ENCODE data around the gene DHRSX. TPM values are rescaled to one million over a fixed set of nuclear protein-coding genes. Genes with fewer than 3 reads are reported as not detected.

Gene DHRSX
- total RNA-seq, 2 donors from 2014 or later, result 36.5 to 45.4 TPM

GRCh38 chrX:2389324-2389723 lies 111.5 kb downstream of the DHRSX start:
- Histone ChIP-seq H3K4me1 (ENCODE audit: control insufficient read depth, insufficient read depth, low read length) (no peaks in the 10 kb centered on the region), H3K36me3 (ENCODE audit: control insufficient read depth, insufficient read depth, low read length) (peaks cover 27% of the 10 kb centered on the region), H3K9ac (ENCODE audit: extremely low read depth, low read length, poor library complexity, severe bottlenecking) (no peak overlapping the region), H3K9me3 (ENCODE audit: control insufficient read depth, low read length) (peaks cover 23% of the 10 kb centered on the region), H3K27ac (ENCODE audit: low read depth, low read length) (no peak overlapping the region), H3K27me3 (ENCODE audit: control insufficient read depth, insufficient read depth, low read length, poor library complexity, severe bottlenecking) (no peaks in the 10 kb centered on the region), H3K4me3 (ENCODE audit: low read length) (no peak overlapping the region)
- H3K9me3 Mint-ChIP-seq, result peaks cover 16% of the 10 kb centered on the region
- 93% methylated on average over 5 to 6 of the region's 6 CpGs for WGBS, 2 experiments (ENCODE audit: insufficient coverage in 1 of 2, insufficient read length in 1 of 2)
- H3K4me1 Mint-ChIP-seq, result no peaks in the 10 kb centered on the region
- DNase-seq, result no peak
- TF ChIP-seq CTCF (conservative IDR thresholded peaks at IDR 0.05), result no peak
- no peak overlapping the region for H3K27ac Mint-ChIP-seq
- peaks cover 38% of the 10 kb centered on the region for H3K36me3 Mint-ChIP-seq (ENCODE audit: low read depth)
- H3K27me3 Mint-ChIP-seq (ENCODE audit: insufficient read depth), result no peaks in the 10 kb centered on the region
- no peak overlapping the region for H3K4me3 Mint-ChIP-seq

GRCh38 chrX:2388669-2389068 lies 112.1 kb downstream of the DHRSX start:
- Mint-ChIP-seq H3K4me3 (no peak overlapping the region), H3K27ac (no peak overlapping the region)
- no peak for TF ChIP-seq CTCF (conservative IDR thresholded peaks at IDR 0.05)

GRCh38 chrX:2387614-2388239 lies 113.0 kb downstream of the DHRSX start:
- no peak overlapping the region for H3K9ac ChIP-seq (ENCODE audit: extremely low read depth, low read length, poor library complexity, severe bottlenecking)
- no peak overlapping the region for H3K27ac Mint-ChIP-seq
- H3K27ac ChIP-seq (ENCODE audit: low read depth, low read length), result no peak overlapping the region
- no peaks in the 10 kb centered on the region for H3K27me3 ChIP-seq (ENCODE audit: control insufficient read depth, insufficient read depth, low read length, poor library complexity, severe bottlenecking)
- H3K36me3 ChIP-seq (ENCODE audit: control insufficient read depth, insufficient read depth, low read length), result peaks cover 27% of the 10 kb centered on the region
- no peaks in the 10 kb centered on the region for H3K4me1 Mint-ChIP-seq
- H3K9me3 ChIP-seq (ENCODE audit: control insufficient read depth, low read length), result peaks cover 23% of the 10 kb centered on the region
- TF ChIP-seq CTCF (conservative IDR thresholded peaks at IDR 0.05), result no peak
- WGBS, 2 experiments (ENCODE audit: insufficient coverage in 1 of 2, insufficient read length in 1 of 2), result 89 to 100% methylated on average over 1 to 6 of the region's 6 CpGs
- no peaks in the 10 kb centered on the region for H3K4me1 ChIP-seq (ENCODE audit: control insufficient read depth, insufficient read depth, low read length)
- no peak overlapping the region for H3K4me3 Mint-ChIP-seq
- peaks cover 38% of the 10 kb centered on the region for H3K36me3 Mint-ChIP-seq (ENCODE audit: low read depth)
- no peak for DNase-seq
- H3K4me3 ChIP-seq (ENCODE audit: low read length), result no peak overlapping the region
- H3K9me3 Mint-ChIP-seq, result peaks cover 16% of the 10 kb centered on the region
- no peaks in the 10 kb centered on the region for H3K27me3 Mint-ChIP-seq (ENCODE audit: insufficient read depth)

More at GRCh38 chrX:2388669-2389068, 112.1 kb downstream of the DHRSX start:
- no peaks in the 10 kb centered on the region for H3K4me1 ChIP-seq (ENCODE audit: control insufficient read depth, insufficient read depth, low read length)
- H3K4me3 ChIP-seq (ENCODE audit: low read length), result no peak overlapping the region
- H3K9me3 ChIP-seq (ENCODE audit: control insufficient read depth, low read length), result peaks cover 23% of the 10 kb centered on the region
- no peak overlapping the region for H3K27ac ChIP-seq (ENCODE audit: low read depth, low read length)
- DNase-seq, result no peak
- WGBS, 2 experiments (ENCODE audit: insufficient coverage in 1 of 2, insufficient read length in 1 of 2), result 97% methylated on average over 4 of the region's 4 CpGs
- H3K9me3 Mint-ChIP-seq, result peaks cover 16% of the 10 kb centered on the region
- H3K36me3 ChIP-seq (ENCODE audit: control insufficient read depth, insufficient read depth, low read length), result peaks cover 27% of the 10 kb centered on the region
- H3K36me3 Mint-ChIP-seq (ENCODE audit: low read depth), result peaks cover 38% of the 10 kb centered on the region
- H3K9ac ChIP-seq (ENCODE audit: extremely low read depth, low read length, poor library complexity, severe bottlenecking), result no peak overlapping the region
- H3K27me3 ChIP-seq (ENCODE audit: control insufficient read depth, insufficient read depth, low read length, poor library complexity, severe bottlenecking), result no peaks in the 10 kb centered on the region
- no peaks in the 10 kb centered on the region for H3K4me1 Mint-ChIP-seq
- H3K27me3 Mint-ChIP-seq (ENCODE audit: insufficient read depth), result no peaks in the 10 kb centered on the region

Measured in endodermal cell (in vitro differentiated cells).